ENCODE data around the gene QPCT.
"Not testable (repeated sequence)": the region's sequence is repeated elsewhere in the genome, so short reads cannot be mapped to it uniquely, and the experiment has no call there.

QPCT gene

DNA sequence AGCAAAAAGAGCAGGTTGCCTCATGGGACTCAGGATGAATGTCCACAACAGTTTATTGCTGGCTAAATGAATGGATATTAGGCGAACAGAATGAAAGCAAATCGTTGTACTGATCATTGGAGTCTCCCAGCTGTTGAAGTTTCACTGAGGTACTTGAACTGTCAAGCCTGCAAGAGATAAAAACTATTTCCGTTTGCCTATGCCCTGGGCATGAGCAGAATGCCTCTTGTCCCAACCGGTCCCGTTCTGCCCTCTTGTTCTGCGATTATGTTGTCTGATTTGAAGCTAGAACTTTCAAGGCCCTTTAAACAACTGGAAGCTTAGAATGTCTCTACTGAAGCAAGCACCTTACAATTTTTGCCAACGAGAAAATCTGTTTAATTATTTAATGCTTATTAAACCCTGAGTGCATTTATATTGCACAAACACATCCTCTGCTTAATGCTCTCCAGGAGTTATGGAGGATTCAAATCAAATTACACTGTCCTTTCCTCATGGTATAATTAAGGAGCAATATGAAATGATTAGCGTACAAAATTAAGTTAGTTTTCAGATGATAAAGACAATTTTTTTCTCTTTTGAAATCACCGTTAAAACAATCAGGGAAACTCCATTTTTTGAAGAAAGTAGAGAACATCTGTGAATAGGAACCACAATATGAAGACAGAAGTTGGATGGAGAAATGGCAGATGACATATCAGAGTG lies 17.7 kb downstream of the QPCT start:
- DNase-seq: no peak

DNA sequence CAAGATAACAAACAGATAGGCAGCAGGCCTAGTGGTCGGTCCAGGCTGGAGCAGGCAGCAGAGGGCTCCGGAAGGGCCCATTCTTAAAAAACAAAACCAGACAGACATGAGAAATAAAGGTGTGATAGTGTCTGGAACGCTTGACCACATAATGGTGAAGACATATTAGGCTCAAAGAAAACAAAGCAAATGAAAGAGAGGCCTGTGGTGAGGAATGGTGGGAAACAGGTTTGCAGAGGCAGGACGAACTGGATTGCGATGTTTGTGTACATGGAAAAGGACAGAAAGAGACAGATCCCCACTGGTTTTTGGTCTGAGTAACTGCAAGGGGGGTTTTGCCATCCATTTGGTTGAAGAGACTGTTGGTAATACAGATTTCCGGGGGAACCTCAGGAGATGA lies 19.9 kb downstream of the QPCT start:
- no peak for DNase-seq

DNA sequence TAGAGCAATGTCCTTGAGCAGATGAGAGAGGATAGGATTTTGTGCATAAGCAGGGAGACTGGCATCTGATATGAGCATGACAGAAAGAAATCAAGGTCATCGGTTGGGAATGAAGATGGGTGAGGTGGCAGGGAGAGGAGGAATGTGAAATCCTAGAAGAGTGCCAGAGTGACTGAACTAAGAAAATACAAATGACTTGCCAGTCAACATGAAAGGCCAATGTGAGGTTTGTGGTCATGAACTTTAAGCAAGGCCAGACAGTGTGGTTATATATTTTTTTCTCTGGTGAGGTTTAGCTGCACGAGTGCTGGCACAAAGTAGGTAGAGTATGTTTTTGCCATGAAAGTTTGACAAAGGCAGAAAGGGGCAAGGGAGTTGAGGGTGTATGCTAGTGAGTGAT lies 21.2 kb downstream of the QPCT start:
- DNase-seq: no peak

DNA sequence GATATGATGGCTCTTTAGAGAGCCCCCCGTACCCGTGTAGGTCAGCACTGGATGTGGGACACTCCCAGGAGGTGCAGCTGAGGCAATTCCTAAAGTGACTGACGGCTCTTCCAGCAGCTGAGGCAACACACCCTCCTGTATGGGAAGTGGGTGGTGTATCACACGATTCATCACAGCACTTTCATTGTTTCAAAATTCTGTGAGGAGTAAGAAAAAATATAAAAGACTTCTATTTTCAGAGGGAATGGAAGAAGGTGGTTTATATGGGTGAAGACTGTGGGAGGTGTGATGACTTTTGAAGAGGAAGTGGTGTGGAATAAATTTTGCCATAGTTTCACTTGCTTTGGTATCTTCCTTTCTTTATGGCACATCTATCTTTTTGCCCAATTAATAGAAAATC lies 22.3 kb downstream of the QPCT start:
- DNase-seq: no peak

DNA sequence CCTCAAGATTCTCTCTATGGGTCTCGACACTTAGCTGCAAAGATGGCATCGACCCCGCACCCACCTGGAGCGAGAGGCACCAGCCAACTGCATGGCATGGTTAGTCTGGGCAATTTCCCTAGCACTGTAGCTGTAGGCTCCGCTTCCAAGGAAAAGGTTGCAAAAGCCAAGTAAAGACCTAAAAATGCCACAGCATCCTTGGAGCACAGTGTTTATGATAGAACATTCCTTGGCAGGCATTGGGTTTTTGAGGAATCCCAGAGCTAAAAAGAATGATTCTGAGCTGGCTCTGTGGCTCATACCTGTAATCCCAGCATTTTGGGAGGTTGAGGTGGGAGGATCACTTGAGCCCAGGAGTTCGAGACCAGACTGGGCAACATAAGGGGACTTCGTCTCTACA lies 22.9 kb downstream of the QPCT start:
- DNase-seq: no peak

DNA sequence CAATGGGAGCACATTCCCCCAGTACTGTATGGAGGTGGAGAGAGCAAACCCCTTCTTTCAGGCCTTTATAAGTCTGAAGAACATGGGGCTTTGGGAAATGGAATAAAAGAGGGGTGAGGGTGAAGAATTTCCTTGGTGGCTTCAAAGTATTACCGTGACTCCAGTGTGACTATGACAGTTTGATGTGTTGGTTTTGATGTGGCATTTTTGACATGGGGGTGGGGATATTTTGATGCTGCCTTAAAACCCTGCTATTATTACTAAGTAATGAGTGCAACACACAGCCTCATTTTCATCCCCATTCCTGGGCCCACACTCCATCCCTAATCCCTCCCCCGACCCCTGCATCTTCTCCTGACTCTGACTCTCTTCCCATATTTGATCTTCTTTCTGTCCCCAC lies 23.6 kb downstream of the QPCT start:
- DNase-seq: no peak

DNA sequence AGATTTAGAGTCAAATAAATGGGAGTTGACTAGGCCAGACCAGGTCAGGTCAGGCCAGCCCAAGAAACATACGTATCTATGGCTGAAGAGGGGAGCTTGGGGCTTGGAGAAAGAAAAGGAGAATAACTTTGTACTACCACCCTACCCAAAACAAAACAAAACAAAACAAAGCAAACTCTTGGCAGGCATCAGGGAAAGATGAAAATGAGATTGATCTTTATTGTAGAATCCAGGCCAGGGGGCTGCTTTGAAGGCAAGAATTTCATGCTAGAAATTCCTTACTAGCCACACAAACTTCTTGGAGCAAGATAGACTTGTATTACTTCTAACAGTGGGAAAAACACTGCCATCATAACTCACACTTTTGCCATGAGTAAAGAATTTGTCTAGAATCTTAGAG lies 26.2 kb downstream of the QPCT start:
- no peak for DNase-seq

DNA sequence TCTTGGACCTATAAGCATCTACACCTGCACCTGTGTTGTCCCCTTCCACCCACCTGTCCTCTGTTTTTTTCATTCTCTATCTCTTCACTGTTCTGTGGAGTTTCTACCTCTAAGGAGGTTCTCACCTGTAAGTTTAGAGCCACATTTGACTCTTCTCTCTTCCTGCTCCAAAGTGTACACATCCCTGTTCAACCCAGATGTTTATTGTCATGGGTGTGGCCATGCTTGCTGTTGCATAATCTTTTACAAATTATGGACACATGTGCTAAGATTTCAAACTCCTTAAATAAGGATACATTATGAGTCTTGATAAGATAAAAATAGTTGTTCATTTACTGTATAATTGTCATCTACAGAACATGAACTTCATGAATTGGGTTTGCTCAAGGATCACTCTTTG lies 27.6 kb downstream of the QPCT start:
- no peak for DNase-seq

DNA sequence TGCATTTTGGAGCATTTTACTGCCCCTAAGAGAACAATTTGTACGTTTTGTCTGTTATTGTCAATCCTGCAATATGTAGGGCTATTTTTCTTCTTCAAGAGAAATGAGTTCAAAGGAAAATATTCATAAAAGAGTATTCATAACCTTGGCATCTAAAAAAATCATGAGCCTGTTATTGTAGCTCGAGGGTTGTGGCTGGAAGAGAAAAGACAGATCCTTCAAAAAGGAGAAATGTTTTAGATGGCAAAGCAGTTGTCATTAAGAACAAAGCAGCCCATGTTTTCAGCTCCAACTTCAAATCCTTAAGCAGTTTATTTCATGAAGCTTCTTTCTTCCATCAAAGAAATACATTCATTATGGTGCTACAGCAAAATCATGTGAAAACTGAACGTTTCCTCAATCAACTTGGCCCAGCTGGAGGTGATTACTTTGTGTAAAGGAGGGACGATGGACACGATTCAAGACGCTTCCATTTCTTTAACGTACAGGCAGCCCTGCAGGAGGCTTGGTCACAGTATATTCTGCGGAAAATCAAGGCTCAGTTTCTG lies 31.4 kb downstream of the QPCT start:
- no peak for DNase-seq

DNA sequence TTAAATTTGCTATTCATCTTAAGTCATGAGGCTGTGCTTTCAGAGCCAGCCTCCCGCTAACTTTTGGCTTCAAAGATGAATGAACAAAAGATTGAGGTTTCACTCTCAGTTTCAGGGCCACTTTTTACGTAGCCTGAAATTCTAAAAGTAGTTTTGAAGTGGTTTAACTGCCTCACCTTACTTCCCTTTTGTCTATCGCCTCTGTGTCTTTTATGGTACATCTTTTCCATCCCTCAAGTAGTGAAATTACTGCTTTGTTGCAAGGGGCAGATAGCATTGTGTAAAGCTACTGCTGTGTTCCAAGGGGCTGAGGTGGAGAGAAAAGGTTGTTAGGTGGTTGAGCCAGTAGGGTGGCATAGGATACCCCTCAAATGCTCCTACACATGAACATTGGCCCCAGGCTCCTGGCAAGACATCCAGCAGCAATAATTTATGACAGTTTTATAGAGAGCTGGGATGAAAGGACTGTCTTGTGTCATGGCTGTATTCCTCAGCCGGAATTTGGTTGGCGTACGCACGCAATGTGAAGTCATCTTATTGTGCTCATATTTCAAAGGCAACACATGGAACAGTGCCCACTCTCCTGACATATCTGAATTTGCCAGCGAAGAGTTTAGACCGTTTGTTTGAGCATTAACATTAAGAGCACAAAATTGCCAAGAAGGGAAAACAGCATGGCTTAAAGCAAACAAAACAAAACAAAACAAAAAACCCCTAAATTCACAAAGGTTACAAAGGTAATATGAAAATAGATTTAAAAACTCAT lies 32.2 kb downstream of the QPCT start:
- no peak for DNase-seq

DNA sequence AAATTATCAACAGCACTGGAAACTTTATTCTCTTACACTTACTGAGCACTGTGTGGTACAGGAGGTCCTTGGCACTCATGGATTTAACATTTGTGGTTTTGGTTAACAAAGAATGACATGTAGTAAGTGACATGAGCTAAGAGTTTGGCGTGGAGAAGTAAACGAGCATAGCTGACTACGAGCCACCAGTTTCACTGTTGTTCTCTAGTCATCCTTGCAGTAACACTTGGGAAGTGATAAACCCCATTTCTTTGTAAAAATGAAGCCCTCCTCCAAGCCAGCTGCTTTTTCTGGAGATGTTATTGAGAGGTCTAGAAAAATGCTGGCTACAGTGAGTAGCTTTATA lies 32.7 kb downstream of the QPCT start:
- DNase-seq: no peak

DNA sequence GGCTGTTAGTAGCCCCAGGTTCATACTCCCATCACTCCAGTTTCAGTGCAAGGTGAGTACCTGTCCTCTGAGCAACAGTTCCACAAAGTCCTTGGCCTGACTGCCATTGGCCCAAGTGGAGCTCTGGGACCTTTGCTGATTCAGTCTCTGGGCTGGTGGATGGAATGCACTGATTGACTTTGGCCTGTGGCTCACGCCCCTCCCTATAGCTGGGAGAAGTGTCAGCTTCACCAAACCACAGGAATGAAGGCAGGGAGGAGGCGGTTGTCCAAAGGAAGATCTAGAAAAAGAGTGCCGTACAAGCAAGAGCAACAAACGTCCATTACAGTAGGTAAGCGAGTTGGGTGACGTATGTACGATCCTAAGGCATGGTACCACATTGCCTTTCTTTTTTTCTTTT lies 34.0 kb downstream of the QPCT start:
- DNase-seq: no peak

DNA sequence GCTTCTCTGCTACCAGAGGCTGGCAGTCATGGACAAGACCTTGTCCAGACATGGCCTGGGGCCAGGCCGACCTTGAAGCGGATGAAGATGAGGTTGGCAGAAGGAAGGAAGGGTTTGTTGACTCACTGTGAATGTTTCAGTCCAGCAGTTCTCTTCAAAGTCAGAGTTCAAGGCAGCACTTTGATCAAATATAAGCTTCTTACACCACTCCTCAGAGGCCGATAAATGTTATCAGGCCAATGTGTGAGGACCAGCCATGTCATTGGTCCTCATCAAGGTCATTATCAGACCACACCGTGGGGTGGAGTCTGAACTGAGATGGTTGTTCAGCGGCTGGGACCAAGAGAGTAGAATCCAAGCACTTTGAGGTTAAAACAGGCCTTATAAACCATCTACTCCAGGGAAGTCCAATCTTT lies 35.5 kb downstream of the QPCT start:
- DNase-seq: no peak

DNA sequence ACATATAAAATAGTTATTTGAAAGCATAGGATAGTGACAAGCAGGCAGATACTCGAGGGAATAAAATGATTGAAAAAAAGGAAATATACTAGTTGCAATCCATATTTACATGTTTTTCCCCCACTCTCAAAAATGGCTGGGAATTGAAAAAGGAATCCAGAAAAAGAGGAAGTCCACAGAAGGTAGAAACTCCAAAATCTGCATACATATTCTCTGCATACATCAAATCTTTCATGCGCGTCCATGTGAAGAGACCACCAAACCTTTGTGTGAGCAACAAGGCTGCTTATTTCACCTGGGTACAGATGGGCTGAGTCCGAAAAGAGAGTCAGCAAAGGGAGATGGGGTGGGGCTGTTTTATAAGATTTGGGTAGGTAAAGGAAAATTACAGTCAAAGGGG lies 36.4 kb downstream of the QPCT start:
- not testable (repeated sequence) for DNase-seq

DNA sequence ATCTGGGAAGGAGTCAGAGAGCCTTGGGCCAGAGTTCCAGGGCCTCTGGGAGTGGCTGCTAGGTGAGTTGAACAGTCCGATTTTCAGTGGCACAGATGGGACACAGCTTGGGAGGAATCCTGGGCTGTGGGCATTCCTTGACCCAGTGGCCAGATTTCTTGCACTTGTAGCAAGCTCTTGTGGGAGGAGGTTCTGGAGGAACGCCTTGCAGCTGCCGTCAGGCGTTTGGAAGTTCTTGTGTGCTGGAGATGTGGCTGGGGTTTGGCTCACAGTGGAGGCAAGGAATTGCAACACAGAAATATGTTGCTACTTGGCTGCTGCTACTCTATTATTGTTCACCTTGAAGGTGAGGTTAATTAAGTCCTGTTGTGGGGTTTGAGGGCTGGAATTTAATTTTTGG lies 39.8 kb downstream of the QPCT start:
- DNase-seq: not testable (repeated sequence)

DNA sequence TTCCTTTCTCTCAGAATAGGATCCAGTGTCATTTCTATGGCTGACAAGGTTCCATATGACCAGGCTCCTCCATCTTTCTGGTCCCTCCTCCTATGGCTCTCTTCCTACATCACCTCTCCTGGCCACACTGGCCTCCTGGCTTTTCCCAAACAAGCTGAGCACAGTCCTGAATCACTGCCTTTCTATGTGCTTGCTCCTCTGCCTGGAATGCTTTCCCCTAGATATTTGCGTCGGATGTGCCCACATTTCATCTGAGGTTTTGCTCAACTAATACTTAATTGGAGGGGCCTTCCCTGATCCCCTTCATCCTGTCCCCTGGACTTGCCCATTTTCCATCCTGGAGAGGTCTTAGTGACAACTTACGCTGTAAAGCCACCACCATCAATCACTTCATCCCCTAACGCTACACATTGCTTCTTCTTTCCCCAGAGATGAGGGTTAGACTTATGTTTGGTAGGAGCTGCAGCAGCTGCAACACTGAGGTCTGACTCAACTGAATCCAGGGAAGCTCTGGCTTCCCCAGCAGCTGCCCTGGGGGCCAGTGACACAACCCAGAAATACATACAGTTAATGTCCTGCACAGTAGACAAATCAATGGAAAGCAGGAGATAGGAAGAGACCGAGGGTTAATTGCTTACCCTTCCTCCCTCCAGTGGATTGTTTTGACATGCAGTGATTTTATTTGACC lies 42.9 kb downstream of the QPCT start:
- no peak for DNase-seq

DNA sequence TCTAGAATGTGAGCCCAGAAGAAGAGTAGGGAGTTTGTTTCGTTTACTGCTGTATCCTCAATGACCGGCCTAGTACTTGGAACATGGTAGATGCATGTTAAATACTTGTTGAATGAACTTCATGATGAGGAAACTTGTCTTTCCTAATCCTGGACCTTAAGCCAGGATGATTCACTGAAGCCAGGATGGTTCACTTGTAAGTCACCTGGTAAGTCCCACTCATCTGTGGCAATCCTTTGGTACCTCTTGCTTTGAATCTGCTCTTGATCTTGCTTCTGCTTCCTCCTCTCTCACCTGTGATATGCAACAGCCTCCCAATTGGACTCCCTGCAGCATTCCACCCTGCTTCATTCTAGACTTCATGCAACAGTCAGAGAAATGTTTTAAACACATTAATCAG lies 43.6 kb downstream of the QPCT start:
- DNase-seq: no peak

DNA sequence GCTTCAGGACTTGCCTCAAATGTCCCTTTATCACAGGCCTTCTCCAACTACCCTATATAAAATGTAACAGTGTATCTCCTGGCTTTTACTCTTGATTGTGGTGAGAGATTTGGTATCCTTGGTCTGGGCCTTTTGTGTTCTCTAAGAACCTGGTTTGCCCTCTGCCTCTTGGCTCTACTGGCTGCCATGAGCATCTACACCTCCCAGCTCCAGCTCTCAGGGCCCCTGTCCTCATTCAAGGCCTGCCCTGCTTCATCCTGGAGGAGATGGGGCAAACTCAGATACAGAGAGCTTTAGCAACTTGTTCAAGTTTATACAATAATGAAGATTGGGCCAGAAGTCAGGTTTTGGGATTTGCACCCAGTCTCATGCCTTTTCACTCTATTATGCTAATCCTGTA lies 45.0 kb downstream of the QPCT start:
- DNase-seq: no peak

DNA sequence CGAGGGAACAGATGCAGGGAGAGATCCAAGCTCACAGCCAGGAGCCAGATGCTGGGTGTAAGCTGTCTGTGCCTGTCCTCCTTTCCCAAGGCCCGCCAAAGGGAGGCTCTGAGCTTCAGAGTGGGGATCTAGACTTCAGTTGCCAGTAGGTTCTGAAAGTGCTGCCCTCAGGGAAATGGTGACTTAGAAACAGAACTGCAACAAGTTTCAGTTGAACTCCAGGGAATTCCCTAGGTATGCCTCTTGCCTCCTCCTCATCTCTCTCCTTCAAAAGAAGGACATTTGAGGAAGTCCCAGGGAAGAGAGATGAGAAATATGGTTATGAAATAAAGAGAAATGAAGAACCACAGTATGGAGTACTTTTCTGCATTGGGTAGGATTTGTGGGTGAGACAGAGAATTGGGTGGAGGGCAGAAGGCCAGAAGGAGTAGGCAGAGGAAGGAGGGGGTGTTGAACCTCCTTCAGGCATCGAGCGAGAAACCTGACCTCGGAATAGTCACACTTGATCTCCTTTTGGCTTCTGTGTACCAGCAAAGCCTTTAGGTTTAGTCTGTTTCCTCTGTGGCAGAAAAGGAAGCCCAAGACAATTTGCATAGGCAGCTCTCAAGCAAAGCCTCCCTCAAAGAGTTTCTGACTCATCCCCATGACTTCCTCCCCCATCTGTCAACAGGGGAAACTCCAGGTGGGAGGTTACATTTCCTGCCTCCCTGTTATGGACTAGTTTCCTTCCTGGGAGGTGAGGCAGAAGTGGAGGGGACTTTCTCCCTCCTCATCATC lies 45.7 kb downstream of the QPCT start:
- peak; percentile 81 for DNase-seq

DNA sequence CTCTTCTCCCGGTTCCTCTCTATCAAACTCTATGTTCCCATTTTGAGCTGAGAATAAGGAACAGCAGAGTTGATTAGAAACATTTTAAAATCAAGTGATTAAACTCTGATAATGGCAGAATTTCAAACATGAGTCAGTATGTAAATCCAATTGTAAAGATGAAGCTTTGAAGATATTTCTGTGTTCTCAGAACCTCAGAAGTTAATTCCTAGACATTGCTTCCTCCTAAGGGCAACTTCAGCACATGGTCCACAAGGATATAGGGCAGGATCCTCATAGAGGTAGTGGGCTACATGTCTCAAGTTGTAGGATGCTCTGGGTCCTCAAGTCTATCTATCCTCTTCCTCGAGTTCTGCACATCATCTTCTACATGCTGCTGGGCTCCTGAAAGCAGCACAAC lies 46.3 kb downstream of the QPCT start:
- no peak for DNase-seq

DNA sequence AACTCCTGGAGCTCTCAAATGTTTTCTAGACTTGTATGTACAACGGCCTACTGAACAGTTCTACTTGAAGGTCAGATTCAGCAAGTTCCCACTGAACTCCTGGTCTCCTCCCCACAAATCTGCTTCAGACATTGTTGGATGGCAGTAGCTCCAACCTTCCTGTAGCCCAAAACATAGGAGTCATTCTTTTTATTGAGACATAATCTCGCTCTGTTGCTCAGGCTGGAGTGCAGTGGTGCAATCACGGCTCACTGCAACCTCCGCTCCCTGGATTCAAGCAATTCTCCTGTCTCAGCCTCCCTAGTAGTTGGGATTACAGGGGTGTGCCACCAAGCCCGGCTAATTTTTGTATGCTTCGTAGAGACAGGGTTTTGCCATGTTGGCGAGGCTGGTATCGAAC lies 47.3 kb downstream of the QPCT start:
- DNase-seq: no peak

DNA sequence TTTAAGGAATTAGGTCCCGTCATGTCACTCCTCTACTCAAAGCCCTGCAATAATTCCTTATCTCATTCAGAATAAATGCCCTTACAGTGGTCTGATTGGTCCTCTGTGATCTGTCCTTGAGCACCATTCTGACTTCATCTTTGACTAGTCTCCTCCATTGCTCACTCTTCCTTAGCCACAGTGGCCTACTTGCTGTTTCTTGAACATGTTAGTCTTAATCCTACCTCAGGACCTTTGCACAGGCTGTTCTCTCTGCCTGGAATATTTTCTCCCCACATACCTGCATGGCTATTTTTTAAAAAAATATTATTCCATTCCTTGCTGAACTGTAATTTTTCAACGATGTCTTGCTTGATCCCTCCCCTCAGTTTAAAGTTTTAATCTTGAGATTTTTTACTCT lies 48.0 kb downstream of the QPCT start:
- DNase-seq: no peak

DNA sequence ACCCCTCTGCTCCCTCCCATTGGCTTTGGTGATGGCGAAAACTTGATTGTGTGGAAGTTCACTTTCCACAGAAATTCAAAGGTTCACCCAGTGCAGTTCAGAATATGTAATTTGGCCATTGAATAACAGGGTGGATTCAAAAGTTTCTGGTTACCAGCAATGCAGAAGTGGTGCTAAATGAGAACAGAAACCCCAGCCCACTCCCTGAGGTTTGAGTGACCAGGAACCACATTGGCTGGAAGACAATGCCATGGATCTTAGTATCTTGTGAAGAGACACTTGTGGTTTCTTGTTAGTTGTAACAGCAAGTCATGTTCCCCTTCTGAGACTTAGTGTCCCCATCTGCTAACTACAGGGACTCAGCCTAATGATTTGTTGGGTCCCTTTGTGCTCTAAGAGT lies 49.8 kb downstream of the QPCT start:
- DNase-seq: no peak
